Vagina (tissue), 2 donors: ENCODE results near the gene CCDC83.

ENCODE experiments used
- CTCF ChIP-seq, 3 experiments: fragments of 450-650 bp in 2 of 3; fragments of 200-600 bp in 1 of 3; sonication (generic) in 1 of 3; IDR thresholded peaks; one replicate each; pipeline ENCODE4 v1.5.1; 2017 to 2019; ENCODE audit warnings: antibody characterized with exemption in 3 of 3, mild to moderate bottlenecking in 2 of 3, moderate library complexity in 2 of 3
- POLR2AphosphoS5 ChIP-seq, 2 donors: sonication (generic); formaldehyde crosslinking; IDR thresholded peaks; one replicate each; pipeline ENCODE4 v1.9.0; 2017; ENCODE audit warnings: antibody characterized with exemption in 2 of 2, mild to moderate bottlenecking in 2 of 2, low read depth in 1 of 2; ENCODE audit not compliant: insufficient read depth in 1 of 2

- TF ChIP-seq CTCF (IDR thresholded peaks at IDR 0.05) = no peak
- no peak for TF ChIP-seq POLR2AphosphoS5 (IDR thresholded peaks at IDR 0.05; ENCODE audit: insufficient read depth in 1 of 2, low read depth in 1 of 2)
Measured at GRCh38 chr11:85946221-85946620, 91.0 kb downstream of the CCDC83 start.
